Camera-type eye (tissue), 1 donor: ENCODE results near the gene MERTK. TPM values are rescaled to one million over a fixed set of nuclear protein-coding genes. Genes with fewer than 3 reads are reported as not detected.

Experiments
- total RNA-seq: library from RNA; depleted of rRNA; stranded (reverse); fragments of >200 nt; gene quantifications from one replicate; pipeline ENCODE4 v1.2.3, GENCODE V29; 2014

Gene MERTK
- 12.6 TPM for total RNA-seq

DNA sequence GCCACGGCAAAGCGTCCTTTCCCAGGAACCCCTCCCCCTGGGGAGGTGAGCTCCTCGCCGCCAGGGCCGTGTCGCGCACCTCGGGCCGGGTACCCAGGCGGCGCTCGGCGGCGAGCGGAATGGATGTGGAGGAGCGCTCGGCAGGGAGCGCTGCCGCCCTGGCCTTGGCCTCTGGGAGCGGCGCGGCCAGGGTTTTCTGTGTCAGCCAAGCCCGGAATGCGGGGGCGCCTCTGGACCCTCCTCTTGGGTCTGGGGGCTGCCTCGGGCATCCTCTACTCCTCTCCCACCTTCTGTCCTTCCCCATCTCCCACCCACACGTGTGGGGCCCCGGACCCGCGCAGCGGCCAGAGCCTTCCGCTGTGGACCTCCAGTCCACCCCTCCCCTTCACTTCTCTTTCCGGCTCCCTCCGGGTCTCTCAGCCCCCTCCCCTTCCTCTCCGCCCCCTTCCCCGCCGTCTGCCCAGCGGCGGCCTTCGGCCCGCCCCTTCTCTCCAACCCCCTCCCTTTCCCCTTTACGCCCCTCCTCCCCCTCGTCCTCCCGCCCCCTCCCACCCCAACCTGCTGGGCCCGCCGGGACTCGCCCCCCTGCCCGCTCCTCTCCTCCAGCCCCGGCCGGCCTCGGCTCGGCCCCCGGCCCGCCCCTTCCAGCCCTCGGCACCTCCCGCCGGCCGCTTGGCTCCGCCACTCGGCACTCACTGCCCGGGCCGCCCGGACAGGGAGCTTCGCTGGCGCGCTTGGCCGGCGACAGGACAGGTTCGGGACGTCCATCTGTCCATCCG is at the start of gene MERTK:
MERTK (plus strand) TSS at position 684 of the 779 bp plus-strand sequence. CDS start 129 bp downstream, outside the sequence.

DNA sequence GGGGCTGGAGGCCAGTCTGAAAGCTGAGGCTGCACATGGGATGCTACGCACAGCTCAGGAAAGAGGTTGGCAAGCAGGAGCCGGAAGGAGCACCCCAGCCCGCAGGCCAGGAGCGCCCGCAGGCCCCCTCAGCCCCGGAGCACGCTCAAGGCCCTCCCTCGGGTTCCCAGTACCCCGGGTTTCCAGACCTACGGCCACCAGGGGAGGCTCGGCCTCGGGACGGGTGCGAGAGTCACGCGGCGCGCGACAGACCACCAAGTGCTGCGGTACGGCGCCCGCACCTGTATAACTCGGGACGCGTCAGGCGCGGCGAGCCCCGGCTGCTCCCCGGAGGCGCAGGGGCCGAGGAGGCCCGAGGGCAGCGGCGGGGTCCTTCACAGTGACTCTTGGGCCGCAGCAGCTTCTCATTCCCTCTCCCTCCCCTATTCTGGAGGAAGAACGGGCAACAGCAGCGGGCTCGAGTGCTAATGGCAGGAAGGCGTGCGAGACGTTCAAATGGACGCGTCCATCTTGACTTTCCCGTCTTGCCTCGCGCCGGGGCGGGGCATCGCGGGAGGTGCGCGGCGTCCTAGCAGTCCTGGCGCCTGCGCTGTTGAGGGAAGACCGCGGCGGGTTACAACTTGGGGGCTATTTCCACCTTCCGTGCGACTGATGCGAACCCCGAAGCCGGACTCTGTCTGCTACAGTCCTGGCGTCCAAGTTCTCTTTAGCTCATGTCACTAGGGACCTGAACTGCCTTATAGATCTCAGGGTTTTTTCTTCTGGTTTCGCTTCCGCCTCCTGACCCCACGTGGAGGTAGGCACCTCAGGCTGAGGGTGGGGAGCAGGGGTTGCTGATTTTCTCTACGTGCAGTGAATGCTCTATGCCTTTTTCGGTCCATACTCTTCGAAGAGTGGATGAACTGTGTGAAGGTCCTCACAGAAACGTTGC is 14.5 kb upstream of the MERTK start, which contains the start of gene ANAPC1:
ANAPC1 (minus strand) TSS at position 533 of the 931 bp plus-strand sequence. CDS start 3,368 bp downstream, outside the sequence.

DNA sequence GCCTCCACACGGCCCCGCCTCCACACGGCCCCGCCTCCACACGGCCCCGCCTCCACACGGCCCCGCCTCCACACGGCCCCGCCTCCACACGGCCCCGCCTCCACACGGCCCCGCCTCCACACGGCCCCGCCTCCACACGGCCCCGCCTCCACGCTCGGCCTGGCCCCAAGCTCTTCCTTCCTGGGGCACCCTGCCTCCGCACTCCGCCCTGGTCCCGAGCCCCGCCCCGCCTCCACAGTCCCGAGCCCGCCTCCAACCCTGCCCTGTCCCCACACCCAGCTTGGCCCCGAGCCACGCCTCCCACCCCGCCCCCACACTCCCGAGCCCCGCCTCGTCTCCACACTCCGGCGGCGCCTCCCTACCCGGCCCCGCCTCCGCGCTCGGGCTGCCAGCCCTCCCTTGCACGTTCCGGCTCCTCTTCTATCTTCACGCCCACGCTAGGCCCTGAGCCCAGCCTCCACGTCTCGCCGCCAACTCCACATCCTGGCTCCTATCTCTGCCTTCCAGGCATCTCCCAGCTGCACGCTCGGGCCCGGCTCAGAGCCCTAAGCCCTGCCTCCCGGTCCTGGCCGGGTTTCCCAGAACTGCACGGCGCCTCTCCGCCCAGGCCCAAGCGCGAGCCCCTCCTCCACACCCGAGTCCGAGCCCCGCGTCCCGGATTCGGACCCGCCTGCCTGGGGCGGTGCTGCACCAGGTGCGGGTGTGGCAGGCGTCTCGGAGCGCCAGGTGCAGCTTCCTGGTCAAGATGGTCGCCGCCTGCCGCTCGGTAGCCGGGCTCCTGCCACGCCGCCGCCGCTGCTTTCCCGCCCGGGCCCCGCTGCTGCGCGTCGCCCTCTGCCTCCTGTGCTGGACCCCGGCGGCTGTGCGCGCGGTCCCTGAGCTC is 156.7 kb downstream of the MERTK start, which contains the start of gene TMEM87B:
TMEM87B (plus strand) TSS at position 423 of the 883 bp plus-strand sequence; CDS start at position 746, 323 bp downstream.

Other genes with a start within 250 kb of the MERTK start
- 70.0 TPM for gene ANAPC1, start 14.4 kb upstream of the MERTK start, total RNA-seq
- gene TMEM87B, start 156.7 kb downstream of the MERTK start, total RNA-seq = 21.3 TPM
- 17.3 TPM for gene FBLN7, start 239.8 kb downstream of the MERTK start, total RNA-seq